Neural progenitor cell (in vitro differentiated cells): ENCODE measurements around the gene HSD11B1. TPM values are rescaled to one million over a fixed set of nuclear protein-coding genes. Genes with fewer than 3 reads are reported as not detected.

ENCODE experiments used
- DNase-seq: peaks from one replicate; pipeline ENCODE4 v3.0.0-alpha.2; 2016; ENCODE audit warnings: low spot score
- H2AFZ ChIP-seq: fragments of 200-600 bp; sonication (generic); replicated peaks from 2 replicates; pipeline ENCODE4 v1.6.1; 2016; ENCODE audit warnings: antibody characterized with exemption
- H3F3A ChIP-seq: fragments of 200-600 bp; sonication (generic); 2 replicates; pipeline ENCODE4 v1.6.1; 2016; ENCODE audit warnings: antibody characterized with exemption, low read depth
- H3K27ac ChIP-seq: fragments of 200-600 bp; sonication (generic); 2 replicates; pipeline ENCODE4 v1.5.1; 2016; ENCODE audit warnings: mild to moderate bottlenecking
- H3K27me3 ChIP-seq: fragments of 200-600 bp; sonication (generic); 2 replicates; pipeline ENCODE4 v1.6.1; 2016; ENCODE audit warnings: mild to moderate bottlenecking, moderate library complexity
- H3K36me3 ChIP-seq: fragments of 200-600 bp; sonication (generic); 2 replicates; pipeline ENCODE4 v1.5.1; 2016
- H3K4me1 ChIP-seq: fragments of 200-600 bp; sonication (generic); 2 replicates; pipeline ENCODE4 v1.6.1; 2016; ENCODE audit warnings: mixed run types
- H3K4me2 ChIP-seq: fragments of 200-600 bp; sonication (generic); 2 replicates; pipeline ENCODE4 v1.6.1; 2016
- H3K4me3 ChIP-seq: fragments of 200-600 bp; sonication (generic); 2 replicates; pipeline ENCODE4 v1.5.1; 2016
- H3K79me2 ChIP-seq: fragments of 200-600 bp; sonication (generic); 2 replicates; pipeline ENCODE4 v1.6.1; 2016; ENCODE audit warnings: low read depth
- H3K9ac ChIP-seq: fragments of 200-600 bp; sonication (generic); 2 replicates; pipeline ENCODE4 v1.6.1; 2016
- H3K9me3 ChIP-seq: fragments of 200-600 bp; sonication (generic); 2 replicates; pipeline ENCODE4 v1.5.1; 2016; ENCODE audit warnings: low read depth
- H4K20me1 ChIP-seq: fragments of 200-600 bp; sonication (generic); 2 replicates; pipeline ENCODE4 v1.6.1; 2016; ENCODE audit warnings: low read depth
- H3K27ac Mint-ChIP-seq: 3 replicates; pipeline ENCODE4 v1.8.0; 2021; ENCODE audit warnings: mixed read lengths
- H3K27me3 Mint-ChIP-seq: 2 replicates; pipeline ENCODE4 v1.8.0; 2022; ENCODE audit warnings: low read depth, mild to moderate bottlenecking, inconsistent platforms, moderate library complexity, mixed read lengths; ENCODE audit not compliant: insufficient read depth
- H3K36me3 Mint-ChIP-seq: 3 replicates; pipeline ENCODE4 v1.8.0; 2021; ENCODE audit warnings: mixed read lengths
- H3K4me1 Mint-ChIP-seq: 3 replicates; pipeline ENCODE4 v1.8.0; 2021; ENCODE audit warnings: mixed read lengths
- H3K4me3 Mint-ChIP-seq: 3 replicates; pipeline ENCODE4 v1.8.0; 2021; ENCODE audit warnings: mild to moderate bottlenecking, moderate library complexity, mixed read lengths
- H3K9me3 Mint-ChIP-seq: 3 replicates; pipeline ENCODE4 v1.8.0; 2020; ENCODE audit warnings: mixed read lengths
- CTCF ChIP-seq: fragments of 200-600 bp; sonication (generic); IDR thresholded peaks from 2 replicates; pipeline ENCODE4 v1.5.1; 2017; ENCODE audit warnings: antibody characterized with exemption, mild to moderate bottlenecking
- EZH2 ChIP-seq: fragments of 200-600 bp; sonication (generic); IDR thresholded peaks from 2 replicates; pipeline ENCODE4 v1.6.1; 2017; ENCODE audit warnings: antibody characterized with exemption, mild to moderate bottlenecking, moderate library complexity
- EZH2phosphoT487 ChIP-seq: fragments of 200-600 bp; sonication (generic); IDR thresholded peaks from 2 replicates; pipeline ENCODE4 v1.6.1; 2017; ENCODE audit warnings: antibody characterized with exemption
- total RNA-seq: library from RNA; depleted of rRNA; stranded (reverse); fragments of >200 nt; gene quantifications from 2 replicates; pipeline ENCODE4 v1.2.3, GENCODE V29; 2015; ENCODE audit warnings: low replicate concordance

Gene HSD11B1
- total RNA-seq, 1 donor from 2014 or later = not detected

DNA sequence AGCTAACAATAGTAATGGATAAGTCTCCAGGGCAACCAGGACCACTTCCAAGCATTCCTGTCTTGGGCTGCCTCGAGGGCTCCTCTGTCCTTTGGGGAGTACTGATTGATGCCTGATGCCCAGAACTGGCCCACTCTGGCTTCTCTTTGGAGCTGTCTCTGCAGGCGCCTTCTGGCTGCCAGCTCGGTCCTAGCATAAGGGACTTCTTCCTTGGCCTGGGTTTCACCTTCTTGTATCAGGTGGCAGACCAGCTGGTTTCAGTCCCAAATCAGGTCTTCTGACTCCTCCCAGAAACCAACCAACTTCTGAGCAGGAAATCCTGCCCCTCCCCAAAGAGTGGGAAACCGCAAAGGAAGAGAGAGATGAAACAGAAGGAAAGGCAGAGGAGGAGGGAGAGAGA is 18.8 kb upstream of the HSD11B1 start:
- Mint-ChIP-seq H3K4me1 (peaks cover 3% of the 10 kb centered on the region), H3K27me3 (peaks cover 3% of the 10 kb centered on the region), H3K9me3 (no peaks in the 10 kb centered on the region), H3K4me3 (no peak overlapping the region), H3K36me3 (no peaks in the 10 kb centered on the region), H3K27ac (no peak overlapping the region)
- TF ChIP-seq EZH2 (no peak), CTCF (no peak), EZH2phosphoT487 (no peak)
- Histone ChIP-seq H3K36me3 (no peaks in the 10 kb centered on the region), H3F3A (no peaks in the 10 kb centered on the region), H3K4me2 (peak overlapping the region; percentile 16), H3K27ac (no peak overlapping the region), H3K9me3 (no peaks in the 10 kb centered on the region), H4K20me1 (no peaks in the 10 kb centered on the region), H3K9ac (no peak overlapping the region), H3K4me1 (peaks cover 6% of the 10 kb centered on the region), H3K27me3 (peaks cover 28% of the 10 kb centered on the region), H3K4me3 (no peak overlapping the region), H2AFZ (no peak overlapping the region), H3K79me2 (no peaks in the 10 kb centered on the region)
- DNase-seq = peak; percentile 39

DNA sequence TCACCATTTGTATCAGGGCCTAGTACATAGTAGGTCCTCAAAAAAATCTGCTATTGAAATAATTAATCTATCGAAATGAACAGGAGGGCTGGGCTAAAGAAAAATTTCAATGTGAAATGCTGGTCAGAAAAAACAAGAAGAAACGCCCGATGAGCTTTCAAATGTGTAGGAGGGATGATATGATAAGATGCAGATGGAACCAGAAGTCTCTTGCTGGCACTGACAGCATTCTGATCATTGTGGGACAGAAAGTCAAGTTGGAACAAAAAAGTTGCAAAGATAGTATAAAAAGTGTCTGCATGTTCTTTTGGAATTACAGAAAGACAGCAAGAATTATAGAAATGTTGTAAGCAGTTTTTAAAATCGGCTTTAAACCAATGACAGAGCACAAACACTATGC is 18.3 kb upstream of the HSD11B1 start:
- H3K27me3 ChIP-seq = peaks cover 23% of the 10 kb centered on the region
- Mint-ChIP-seq H3K27ac (no peak overlapping the region), H3K36me3 (no peaks in the 10 kb centered on the region), H3K4me3 (no peak overlapping the region), H3K27me3 (peaks cover 3% of the 10 kb centered on the region), H3K4me1 (peaks cover 3% of the 10 kb centered on the region), H3K9me3 (no peaks in the 10 kb centered on the region)
- no peaks in the 10 kb centered on the region for H4K20me1 ChIP-seq
- H3K4me1 ChIP-seq = peaks cover 6% of the 10 kb centered on the region
- DNase-seq = no peak
- TF ChIP-seq CTCF (no peak), EZH2 (no peak), EZH2phosphoT487 (no peak)
- no peak overlapping the region for H3K4me3 ChIP-seq
- no peak overlapping the region for H3K27ac ChIP-seq
- no peaks in the 10 kb centered on the region for H3K9me3 ChIP-seq
- no peak overlapping the region for H3K4me2 ChIP-seq
- H3K9ac ChIP-seq = no peak overlapping the region
- no peaks in the 10 kb centered on the region for H3F3A ChIP-seq
- no peaks in the 10 kb centered on the region for H3K79me2 ChIP-seq
- no peaks in the 10 kb centered on the region for H3K36me3 ChIP-seq
- H2AFZ ChIP-seq = no peak overlapping the region

DNA sequence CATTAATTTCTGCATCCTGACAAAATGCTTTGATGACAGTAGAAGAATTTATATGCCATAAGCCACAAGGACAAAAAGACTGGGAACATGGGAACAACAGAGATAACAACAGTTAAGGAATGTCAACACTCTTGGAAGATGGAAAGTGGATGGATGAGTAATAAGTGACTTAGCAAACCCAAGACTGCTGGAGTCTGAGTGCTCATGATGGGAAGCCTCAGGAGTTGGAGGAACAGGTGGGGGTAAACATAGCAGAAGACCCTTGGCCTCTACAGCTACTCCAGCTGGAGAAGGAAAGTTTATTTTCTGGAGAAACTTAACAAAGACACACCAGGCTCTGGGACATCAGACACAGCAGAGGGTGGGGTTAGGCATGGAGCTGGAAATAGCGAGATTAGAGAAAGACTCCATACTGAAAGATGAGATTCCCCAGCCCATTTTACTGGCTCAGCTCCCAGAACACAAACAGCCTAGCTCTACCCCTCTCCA is 15.9 kb upstream of the HSD11B1 start:
- peaks cover 6% of the 10 kb centered on the region for H3K4me1 Mint-ChIP-seq

More for the DNA sequence above, 15.9 kb upstream of the HSD11B1 start:
- Histone ChIP-seq H3K9ac (no peak overlapping the region), H3K27me3 (peaks cover 9% of the 10 kb centered on the region), H3K4me3 (no peak overlapping the region), H3K9me3 (no peaks in the 10 kb centered on the region), H3K4me2 (no peak overlapping the region), H3K4me1 (peaks cover 6% of the 10 kb centered on the region), H3K36me3 (no peaks in the 10 kb centered on the region), H3F3A (no peaks in the 10 kb centered on the region), H3K27ac (no peak overlapping the region), H3K79me2 (no peaks in the 10 kb centered on the region), H4K20me1 (no peaks in the 10 kb centered on the region), H2AFZ (no peak overlapping the region)
- Mint-ChIP-seq H3K36me3 (no peaks in the 10 kb centered on the region), H3K27me3 (peaks cover 3% of the 10 kb centered on the region), H3K4me3 (no peak overlapping the region), H3K27ac (no peak overlapping the region), H3K9me3 (no peaks in the 10 kb centered on the region)
- no peak for TF ChIP-seq CTCF
- no peak for DNase-seq
